ENCODE data around the gene IGF1.

Gene IGF1

GRCh38 chr12:102436867-102437266 is 43.5 kb downstream of the IGF1 start:
- H3K9me3 ChIP-seq (ENCODE audit: insufficient read depth, low read depth, low read length), result no peaks in the 10 kb centered on the region
- H3K9ac ChIP-seq (ENCODE audit: low read depth, low read length, poor library complexity, severe bottlenecking), result no peak overlapping the region
- H2AFZ ChIP-seq (ENCODE audit: low read length), result no peak overlapping the region
- TF ChIP-seq EZH2phosphoT487 (IDR thresholded peaks at IDR 0.05; ENCODE audit: borderline replicate concordance), result no peak
- no peak for TF ChIP-seq CTCF (conservative IDR thresholded peaks at IDR 0.05; ENCODE audit: low read length)
- no peak overlapping the region for H3K4me3 ChIP-seq (ENCODE audit: low read length, poor library complexity, severe bottlenecking)
- H3K79me2 ChIP-seq (ENCODE audit: insufficient read depth, low read length), result no peaks in the 10 kb centered on the region
- no peaks in the 10 kb centered on the region for H3K4me1 ChIP-seq (ENCODE audit: insufficient read depth, low read length, poor library complexity, severe bottlenecking)
- H3K27me3 ChIP-seq (ENCODE audit: insufficient read depth, low read length, poor library complexity, severe bottlenecking), result no peaks in the 10 kb centered on the region
- H3F3A ChIP-seq (ENCODE audit: low read depth), result no peaks in the 10 kb centered on the region
- no peaks in the 10 kb centered on the region for H3K36me3 ChIP-seq (ENCODE audit: insufficient read depth, low read length)
- no peaks in the 10 kb centered on the region; the same call in 1 of the 2 replicates for H3K9me2 ChIP-seq (replicated peaks; ENCODE audit: low read depth, low read length)
- no peaks in the 10 kb centered on the region for H4K20me1 ChIP-seq (ENCODE audit: insufficient read depth, low read length, poor library complexity, severe bottlenecking)
- no peak overlapping the region for H3K4me2 ChIP-seq (ENCODE audit: low read depth, low read length, poor library complexity, severe bottlenecking)

- no peak overlapping the region for H3K4me3 ChIP-seq (ENCODE audit: low read length, poor library complexity, severe bottlenecking)
- no peaks in the 10 kb centered on the region for H3F3A ChIP-seq (ENCODE audit: low read depth)
- H3K4me2 ChIP-seq (ENCODE audit: low read depth, low read length, poor library complexity, severe bottlenecking), result no peak overlapping the region
- no peaks in the 10 kb centered on the region for H3K36me3 ChIP-seq (ENCODE audit: insufficient read depth, low read length)
- H3K27me3 ChIP-seq (ENCODE audit: insufficient read depth, low read length, poor library complexity, severe bottlenecking), result no peaks in the 10 kb centered on the region
- H3K79me2 ChIP-seq (ENCODE audit: insufficient read depth, low read length), result no peaks in the 10 kb centered on the region
- H3K9ac ChIP-seq (ENCODE audit: low read depth, low read length, poor library complexity, severe bottlenecking), result no peak overlapping the region
- H2AFZ ChIP-seq (ENCODE audit: low read length), result no peak overlapping the region
- no peak for TF ChIP-seq CTCF (conservative IDR thresholded peaks at IDR 0.05; ENCODE audit: low read length)
- H3K4me1 ChIP-seq (ENCODE audit: insufficient read depth, low read length, poor library complexity, severe bottlenecking), result no peaks in the 10 kb centered on the region
- H3K9me3 ChIP-seq (ENCODE audit: insufficient read depth, low read depth, low read length), result no peaks in the 10 kb centered on the region
- H4K20me1 ChIP-seq (ENCODE audit: insufficient read depth, low read length, poor library complexity, severe bottlenecking), result no peaks in the 10 kb centered on the region
- no peaks in the 10 kb centered on the region; the same call in 1 of the 2 replicates for H3K9me2 ChIP-seq (replicated peaks; ENCODE audit: low read depth, low read length)
These were observed 44.4 kb downstream of the IGF1 start for GRCh38 chr12:102435827-102436436.

GRCh38 chr12:102433304-102433703 is 47.1 kb downstream of the IGF1 start:
- no peaks in the 10 kb centered on the region for H3K9me3 ChIP-seq (ENCODE audit: insufficient read depth, low read depth, low read length)
- H3K27me3 ChIP-seq (ENCODE audit: insufficient read depth, low read length, poor library complexity, severe bottlenecking), result no peaks in the 10 kb centered on the region
- no peak for TF ChIP-seq EZH2phosphoT487 (IDR thresholded peaks at IDR 0.05; ENCODE audit: borderline replicate concordance)
- TF ChIP-seq CTCF (conservative IDR thresholded peaks at IDR 0.05; ENCODE audit: low read length), result no peak
- no peak overlapping the region for H3K9ac ChIP-seq (ENCODE audit: low read depth, low read length, poor library complexity, severe bottlenecking)
- H3K4me3 ChIP-seq (ENCODE audit: low read length, poor library complexity, severe bottlenecking), result no peak overlapping the region
- no peaks in the 10 kb centered on the region for H3F3A ChIP-seq (ENCODE audit: low read depth)
- H3K36me3 ChIP-seq (ENCODE audit: insufficient read depth, low read length), result no peaks in the 10 kb centered on the region
- no peaks in the 10 kb centered on the region for H4K20me1 ChIP-seq (ENCODE audit: insufficient read depth, low read length, poor library complexity, severe bottlenecking)
- H3K79me2 ChIP-seq (ENCODE audit: insufficient read depth, low read length), result no peaks in the 10 kb centered on the region
- H2AFZ ChIP-seq (ENCODE audit: low read length), result no peak overlapping the region
- no peak overlapping the region for H3K4me2 ChIP-seq (ENCODE audit: low read depth, low read length, poor library complexity, severe bottlenecking)
- no peaks in the 10 kb centered on the region for H3K4me1 ChIP-seq (ENCODE audit: insufficient read depth, low read length, poor library complexity, severe bottlenecking)
- H3K9me2 ChIP-seq (replicated peaks; ENCODE audit: low read depth, low read length), result no peaks in the 10 kb centered on the region; the same call in 1 of the 2 replicates
